ENCODE results near the gene PPP1R1A.

PPP1R1A gene

GRCh38 chr12:54603173-54603814 lies 14.8 kb upstream of the PPP1R1A start:
- DNase-seq = peak; percentile 54 to 57

DNA sequence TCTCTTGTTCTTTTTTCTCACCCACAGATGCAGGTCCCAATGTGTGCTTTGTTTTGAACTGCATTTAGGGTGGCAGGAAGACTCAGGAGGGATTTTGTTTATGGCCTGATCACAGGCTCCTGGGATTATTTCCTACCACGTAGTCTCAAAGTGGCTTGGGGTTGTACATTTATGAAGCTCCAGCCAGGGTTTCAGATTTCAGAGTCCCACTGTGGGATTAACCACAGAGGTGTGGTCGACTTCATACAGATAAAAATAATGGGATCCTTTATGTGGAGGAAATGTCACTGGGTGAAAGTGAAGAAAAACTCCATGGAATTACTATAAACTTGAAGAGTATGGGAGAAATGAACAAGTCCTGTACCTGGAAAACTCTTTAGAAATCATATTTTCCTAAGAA lies 14.2 kb upstream of the PPP1R1A start:
- DNase-seq = no peak

GRCh38 chr12:54601841-54602240 lies 13.4 kb upstream of the PPP1R1A start:
- DNase-seq = no peak

DNA sequence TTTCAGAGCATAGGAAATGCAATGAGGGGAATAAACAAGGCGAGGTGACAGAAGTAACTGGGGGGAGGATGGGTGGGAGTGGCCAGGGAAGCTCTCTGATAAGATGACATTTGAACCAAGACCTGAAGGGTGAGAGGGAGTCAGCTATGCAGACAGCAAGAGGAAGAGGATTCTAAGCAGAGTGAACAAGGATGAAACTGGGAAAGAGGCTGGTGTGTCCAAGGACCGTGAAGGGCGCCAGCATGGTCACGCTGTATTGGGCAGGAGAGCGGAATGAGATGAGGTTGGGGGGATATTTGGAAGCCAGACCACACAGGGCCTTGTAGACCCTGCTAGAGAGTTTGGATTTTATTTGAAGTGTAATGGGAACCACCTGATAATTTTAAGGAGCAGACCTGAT lies 10.5 kb upstream of the PPP1R1A start:
- no peak for DNase-seq

- peak; percentile 32 to 45 for DNase-seq
Observed at GRCh38 chr12:54596526-54596946, 8.1 kb upstream of the PPP1R1A start.

DNA sequence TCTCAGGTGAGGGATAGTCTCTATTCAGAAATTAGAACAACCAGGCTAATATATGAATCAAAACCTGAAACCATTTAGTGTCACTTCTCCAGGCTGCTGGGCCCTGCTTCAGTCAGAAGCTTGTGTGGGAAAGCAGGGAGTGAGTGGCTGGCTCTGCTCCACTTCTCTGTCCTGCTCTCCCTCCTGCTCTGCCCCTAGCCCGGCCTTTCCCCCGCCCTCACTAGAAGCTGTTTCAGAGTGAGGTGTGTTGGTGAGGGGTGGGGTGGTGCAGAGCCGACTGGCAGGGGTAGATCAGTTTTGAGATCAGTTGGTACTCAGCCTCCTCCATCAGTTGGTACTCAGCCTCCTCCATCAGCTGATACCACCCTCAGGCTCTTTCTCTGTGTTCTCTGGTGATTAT lies 7.0 kb upstream of the PPP1R1A start:
- no peak for DNase-seq

GRCh38 chr12:54593725-54594124 lies 5.3 kb upstream of the PPP1R1A start:
- DNase-seq = no peak

DNA sequence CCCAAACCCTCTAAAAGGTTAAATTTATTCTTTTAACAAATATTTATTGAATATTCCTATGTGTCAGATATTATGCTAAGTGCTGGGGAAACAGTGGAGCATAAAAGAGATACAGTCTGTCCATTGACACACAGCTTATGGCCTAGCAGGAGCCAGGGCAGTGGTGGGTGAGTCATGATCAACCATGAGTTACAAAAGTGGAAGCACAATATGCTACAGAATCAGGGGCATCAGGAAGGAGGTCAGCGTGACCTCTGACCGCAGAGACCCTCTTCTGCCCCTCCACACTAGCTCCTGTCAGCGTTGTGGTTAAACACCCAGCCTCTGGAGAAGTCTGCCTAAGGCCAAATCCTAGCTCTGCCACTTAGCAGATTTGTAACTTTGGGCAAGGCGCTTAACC lies 4.7 kb upstream of the PPP1R1A start:
- DNase-seq = no peak

GRCh38 chr12:54592316-54592715 lies 3.9 kb upstream of the PPP1R1A start:
- no peak for DNase-seq

GRCh38 chr12:54590978-54591591 lies 2.6 kb upstream of the PPP1R1A start:
- no peak for DNase-seq

- DNase-seq = no peak
Observed at GRCh38 chr12:54589964-54590363, 1.5 kb upstream of the PPP1R1A start.

GRCh38 chr12:54588890-54589267 lies 420 bp upstream of the PPP1R1A start:
- no peak for DNase-seq

DNA sequence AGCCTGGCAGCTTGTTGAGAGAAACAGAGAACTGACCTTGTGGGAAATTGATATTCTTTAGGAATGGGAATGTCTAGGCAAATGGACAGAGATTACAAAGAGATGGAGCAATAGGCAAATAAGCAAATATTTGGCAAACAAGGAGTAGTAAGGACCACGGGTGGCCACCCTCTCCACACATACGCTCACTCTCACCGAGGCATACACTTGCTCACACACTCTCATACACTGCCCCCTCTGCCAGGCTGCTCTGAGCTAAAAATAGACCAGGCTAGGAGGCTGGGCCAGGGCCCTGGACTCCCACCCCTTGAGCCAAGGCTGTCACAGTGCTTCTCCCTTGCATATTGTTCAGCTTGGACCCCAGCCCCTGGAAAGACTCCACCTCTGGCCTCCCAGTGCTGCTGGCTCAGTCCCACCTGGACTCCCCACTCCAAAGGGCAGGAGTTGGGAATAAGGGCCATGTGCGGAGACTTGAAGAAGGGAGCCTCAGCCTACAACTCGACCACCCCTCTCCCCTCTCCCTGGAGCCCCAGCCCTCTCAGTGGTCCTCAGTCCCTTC lies 1.1 kb downstream of the PPP1R1A start:
- DNase-seq = no peak

GRCh38 chr12:54586620-54587019 lies 1.8 kb downstream of the PPP1R1A start:
- DNase-seq = no peak

- DNase-seq = no peak
Observed at GRCh38 chr12:54585243-54585642, 3.2 kb downstream of the PPP1R1A start.

- DNase-seq = no peak
Observed at GRCh38 chr12:54584128-54584527, 4.3 kb downstream of the PPP1R1A start.

- DNase-seq = no peak
Observed at GRCh38 chr12:54583726-54584125, 4.7 kb downstream of the PPP1R1A start.

- no peak for DNase-seq
Observed at GRCh38 chr12:54581412-54581811, 7.0 kb downstream of the PPP1R1A start.

- peak; percentile 76 to 86 for DNase-seq
Observed at GRCh38 chr12:54579696-54580333, 8.6 kb downstream of the PPP1R1A start.

- DNase-seq = no peak
Observed at GRCh38 chr12:54579258-54579657, 9.2 kb downstream of the PPP1R1A start.

DNA sequence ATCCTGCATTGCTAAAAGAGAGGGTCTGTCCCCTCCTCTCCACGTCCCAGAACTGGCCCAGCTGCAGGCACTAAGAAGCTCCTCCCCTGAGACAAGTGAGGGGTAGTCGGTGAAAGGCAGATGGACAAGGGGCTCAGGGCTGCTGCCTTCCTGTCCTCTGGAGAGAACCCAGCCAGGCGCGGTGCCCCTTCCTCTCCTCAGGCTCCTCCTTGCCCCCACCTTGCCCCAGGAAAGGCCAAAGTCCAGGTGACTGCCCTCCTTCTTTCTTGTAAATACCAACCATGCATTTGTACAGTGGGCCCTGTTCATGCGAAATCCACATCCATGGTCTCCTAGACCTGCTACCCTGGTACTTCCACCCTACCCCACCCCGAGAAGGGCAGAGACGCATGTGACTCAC lies 9.7 kb downstream of the PPP1R1A start:
- DNase-seq = no peak

DNA sequence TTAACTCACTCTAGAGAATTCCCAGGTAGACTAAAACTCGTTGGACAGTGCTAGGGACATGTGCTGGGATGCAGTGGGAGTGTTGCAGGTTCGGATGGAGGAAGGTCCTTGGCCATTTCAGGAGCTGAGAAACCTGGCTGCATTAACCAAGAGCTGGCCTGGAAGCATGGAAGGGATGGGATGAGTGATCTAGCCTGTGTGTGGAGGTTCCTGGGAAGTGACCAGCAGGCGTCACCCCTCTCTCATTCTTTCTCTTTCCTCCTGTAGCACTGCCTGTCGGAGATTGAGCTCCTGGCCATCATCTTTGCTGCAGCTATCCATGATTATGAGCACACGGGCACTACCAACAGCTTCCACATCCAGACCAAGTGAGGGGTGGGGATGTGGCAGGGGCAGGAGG lies 15.6 kb downstream of the PPP1R1A start:
- no peak for DNase-seq

- DNase-seq = no peak
Observed at GRCh38 chr12:54571193-54572188, 17.0 kb downstream of the PPP1R1A start.

All from activated CD4-positive, alpha-beta T cell treated with anti-CD3 and anti-CD28 coated beads, Interleukin-2, amount 50 U/mL, for 4 hours (primary cell).